Activated CD4-positive, alpha-beta T cell treated with anti-CD3 and anti-CD28 coated beads for 36 hours (primary cell): Measurements from ENCODE around the gene IL17RB. TPM values are rescaled to one million over a fixed set of nuclear protein-coding genes. Genes with fewer than 3 reads are reported as not detected.

Experiments used
- ATAC-seq: fragments of 200-7000 bp; cut with Tn5 transposase; one replicate; pipeline ENCODE4 v1.10.0; 2021; ENCODE audit warnings: mild to moderate bottlenecking, moderate library complexity
- CTCF ChIA-PET: fragments of 350-600 bp; sonication (Branson Sonifier 250); formaldehyde crosslinking; loops from one replicate; lab custom pipeline; 2021; ENCODE audit warnings: antibody characterized with exemption; lab: Charles Lee
- POLR2A ChIA-PET: fragments of 350-600 bp; sonication (Branson Sonifier 250); formaldehyde crosslinking; loops from one replicate; lab custom pipeline; 2021; ENCODE audit warnings: antibody characterized with exemption, inconsistent platforms; lab: Charles Lee
- DNase-seq: peaks from one replicate; pipeline ENCODE4 v3.0.0-alpha.2; 2020
- H3K27ac Mint-ChIP-seq: one replicate; pipeline ENCODE4 v1.8.0; 2021; ENCODE audit warnings: mixed read lengths
- H3K27me3 Mint-ChIP-seq: one replicate; pipeline ENCODE4 v1.8.0; 2021; ENCODE audit warnings: mixed read lengths
- H3K36me3 Mint-ChIP-seq: one replicate; pipeline ENCODE4 v1.8.0; 2021; ENCODE audit warnings: low read depth, mixed read lengths
- H3K4me1 Mint-ChIP-seq: one replicate; pipeline ENCODE4 v1.8.0; 2021; ENCODE audit warnings: mixed read lengths
- H3K4me3 Mint-ChIP-seq: one replicate; pipeline ENCODE4 v1.8.0; 2021; ENCODE audit warnings: mild to moderate bottlenecking, moderate library complexity, mixed read lengths
- H3K9me3 Mint-ChIP-seq: one replicate; pipeline ENCODE4 v1.8.0; 2021; ENCODE audit warnings: low read depth, mixed read lengths
- intact Hi-C, 2 experiments: fragments of 100-400 bp; cut with DNase I in 1 of 2; cut with micrococcal nuclease in 1 of 2; formaldehyde crosslinking; loops; one replicate each; pipeline versions ENCODE4 v1.14.2 to v1.15.1; 2022 to 2024; cut with DNase I, micrococcal nuclease
- total RNA-seq, 2 experiments: library from RNA; stranded (reverse); gene quantifications; one replicate each; pipeline ENCODE4 v1.2.3, GENCODE V29; 2021

Gene IL17RB
- total RNA-seq, 2 experiments from 2014 or later: 0.33 to 0.69 TPM

GRCh38 chr3:53902067-53902466, 55.7 kb downstream of the IL17RB start:
- H3K4me3 Mint-ChIP-seq: no peak overlapping the region
- ATAC-seq (no peak), DNase-seq (no peak)
- peaks cover 6% of the 10 kb centered on the region for H3K9me3 Mint-ChIP-seq
- H3K4me1 Mint-ChIP-seq: no peaks in the 10 kb centered on the region
- peaks cover 32% of the 10 kb centered on the region for H3K27me3 Mint-ChIP-seq
- no peak overlapping the region for H3K27ac Mint-ChIP-seq
- CTCF ChIA-PET: no interaction called here
- peaks cover 3% of the 10 kb centered on the region for H3K36me3 Mint-ChIP-seq
- intact Hi-C loops: no loop called here
- POLR2A ChIA-PET: no interaction called here

- Mint-ChIP-seq H3K36me3 (peaks cover 3% of the 10 kb centered on the region), H3K4me3 (no peak overlapping the region), H3K27ac (no peak overlapping the region), H3K4me1 (no peaks in the 10 kb centered on the region), H3K9me3 (peaks cover 6% of the 10 kb centered on the region), H3K27me3 (peaks cover 30% of the 10 kb centered on the region)
- ATAC-seq: no peak
- POLR2A ChIA-PET: no interaction called here
- CTCF ChIA-PET: no interaction called here
- intact Hi-C loops: no loop called here
- no peak for DNase-seq
Measured at GRCh38 chr3:53902711-53903110, 56.3 kb downstream of the IL17RB start.

GRCh38 chr3:53913401-53913800, 67.0 kb downstream of the IL17RB start:
- CTCF ChIA-PET: no interaction called here
- Mint-ChIP-seq H3K9me3 (no peaks in the 10 kb centered on the region), H3K4me1 (no peaks in the 10 kb centered on the region), H3K4me3 (no peak overlapping the region), H3K27ac (no peak overlapping the region), H3K36me3 (no peaks in the 10 kb centered on the region), H3K27me3 (peaks cover 39% of the 10 kb centered on the region)
- intact Hi-C loops: no loop called here
- DNase-seq (no peak), ATAC-seq (no peak)
- POLR2A ChIA-PET: no interaction called here

Other genes starting within 250 kb of the IL17RB start
- under 1 TPM; 0.30 to 0.55 TPM for gene CHDH, start 149 bp upstream of the IL17RB start, total RNA-seq
- 10 to 100 TPM; 26.0 to 28.9 TPM for gene ACTR8, start 35.6 kb downstream of the IL17RB start, total RNA-seq
- 10 to 100 TPM; 31.6 to 45.1 TPM for gene SELENOK, start 45.3 kb downstream of the IL17RB start, total RNA-seq